Measurements from ENCODE around the gene MOK.
A peak's percentile ranks its signal among the peaks of the same experiment; 100 is the strongest.
"Not testable (repeated sequence)": the region's sequence is repeated elsewhere in the genome, so short reads cannot be mapped to it uniquely, and the experiment has no call there.

Gene MOK

GRCh38 chr14:102317564-102318248 lies 12.7 kb upstream of the MOK start:
- TF ChIP-seq, protein P1, sequence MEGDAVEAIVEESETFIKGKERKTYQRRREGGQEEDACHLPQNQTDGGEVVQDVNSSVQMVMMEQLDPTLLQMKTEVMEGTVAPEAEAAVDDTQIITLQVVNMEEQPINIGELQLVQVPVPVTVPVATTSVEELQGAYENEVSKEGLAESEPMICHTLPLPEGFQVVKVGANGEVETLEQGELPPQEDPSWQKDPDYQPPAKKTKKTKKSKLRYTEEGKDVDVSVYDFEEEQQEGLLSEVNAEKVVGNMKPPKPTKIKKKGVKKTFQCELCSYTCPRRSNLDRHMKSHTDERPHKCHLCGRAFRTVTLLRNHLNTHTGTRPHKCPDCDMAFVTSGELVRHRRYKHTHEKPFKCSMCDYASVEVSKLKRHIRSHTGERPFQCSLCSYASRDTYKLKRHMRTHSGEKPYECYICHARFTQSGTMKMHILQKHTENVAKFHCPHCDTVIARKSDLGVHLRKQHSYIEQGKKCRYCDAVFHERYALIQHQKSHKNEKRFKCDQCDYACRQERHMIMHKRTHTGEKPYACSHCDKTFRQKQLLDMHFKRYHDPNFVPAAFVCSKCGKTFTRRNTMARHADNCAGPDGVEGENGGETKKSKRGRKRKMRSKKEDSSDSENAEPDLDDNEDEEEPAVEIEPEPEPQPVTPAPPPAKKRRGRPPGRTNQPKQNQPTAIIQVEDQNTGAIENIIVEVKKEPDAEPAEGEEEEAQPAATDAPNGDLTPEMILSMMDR (IDR thresholded peaks at IDR 0.05; ENCODE audit: low read depth, low read length), result no peak
- peak overlapping the region; percentile 55 to 58 for H3K4me3 ChIP-seq (replicated peaks in 1 of 2; ENCODE audit: low read depth in 2 of 2, low read length in 2 of 2)
- peak; percentile 26 to 33 for DNase-seq (ENCODE audit: low read depth in 2 of 2)

- peak; percentile 95 for DNase-seq (ENCODE audit: low read depth in 2 of 2)
- TF ChIP-seq, protein P1 (IDR thresholded peaks at IDR 0.05; ENCODE audit: low read depth, low read length), result peak; percentile 65
- peak overlapping the region; percentile 55 to 58 for H3K4me3 ChIP-seq (replicated peaks in 1 of 2; ENCODE audit: low read depth in 2 of 2, low read length in 2 of 2)
These were observed 12.0 kb upstream of the MOK start for GRCh38 chr14:102316743-102317563.

GRCh38 chr14:102316338-102316742 lies 11.4 kb upstream of the MOK start:
- H3K4me3 ChIP-seq (replicated peaks in 1 of 2; ENCODE audit: low read depth in 2 of 2, low read length in 2 of 2), result peak overlapping the region; percentile 31 to 42
- peak; percentile 83 to 86 for DNase-seq (ENCODE audit: low read depth in 2 of 2)
- TF ChIP-seq, protein P1 (IDR thresholded peaks at IDR 0.05; ENCODE audit: low read depth, low read length), result no peak

- no peak overlapping the region for H3K4me3 ChIP-seq (replicated peaks in 1 of 2; ENCODE audit: low read depth in 2 of 2, low read length in 2 of 2)
- TF ChIP-seq, protein P1 (IDR thresholded peaks at IDR 0.05; ENCODE audit: low read depth, low read length), result no peak
- no peak for DNase-seq (ENCODE audit: low read depth in 2 of 2)
These were observed 10.2 kb upstream of the MOK start for GRCh38 chr14:102315121-102315520.

GRCh38 chr14:102314242-102315011 lies 9.5 kb upstream of the MOK start:
- DNase-seq (ENCODE audit: low read depth in 2 of 2), result peak; percentile 89 to 90
- peak overlapping the region; percentile 43 to 47 for H3K4me3 ChIP-seq (replicated peaks in 1 of 2; ENCODE audit: low read depth in 2 of 2, low read length in 2 of 2)
- TF ChIP-seq, protein P1 (IDR thresholded peaks at IDR 0.05; ENCODE audit: low read depth, low read length), result peak; percentile 86

- peak overlapping the region in 1 of 2 donors; percentile 73 for H3K4me3 ChIP-seq (replicated peaks in 1 of 2; ENCODE audit: low read depth in 2 of 2, low read length in 2 of 2)
- TF ChIP-seq, protein P1 (IDR thresholded peaks at IDR 0.05; ENCODE audit: low read depth, low read length), result no peak
- DNase-seq (ENCODE audit: low read depth in 2 of 2), result no peak
These were observed 1.3 kb downstream of the MOK start for GRCh38 chr14:102303664-102304063.

DNA sequence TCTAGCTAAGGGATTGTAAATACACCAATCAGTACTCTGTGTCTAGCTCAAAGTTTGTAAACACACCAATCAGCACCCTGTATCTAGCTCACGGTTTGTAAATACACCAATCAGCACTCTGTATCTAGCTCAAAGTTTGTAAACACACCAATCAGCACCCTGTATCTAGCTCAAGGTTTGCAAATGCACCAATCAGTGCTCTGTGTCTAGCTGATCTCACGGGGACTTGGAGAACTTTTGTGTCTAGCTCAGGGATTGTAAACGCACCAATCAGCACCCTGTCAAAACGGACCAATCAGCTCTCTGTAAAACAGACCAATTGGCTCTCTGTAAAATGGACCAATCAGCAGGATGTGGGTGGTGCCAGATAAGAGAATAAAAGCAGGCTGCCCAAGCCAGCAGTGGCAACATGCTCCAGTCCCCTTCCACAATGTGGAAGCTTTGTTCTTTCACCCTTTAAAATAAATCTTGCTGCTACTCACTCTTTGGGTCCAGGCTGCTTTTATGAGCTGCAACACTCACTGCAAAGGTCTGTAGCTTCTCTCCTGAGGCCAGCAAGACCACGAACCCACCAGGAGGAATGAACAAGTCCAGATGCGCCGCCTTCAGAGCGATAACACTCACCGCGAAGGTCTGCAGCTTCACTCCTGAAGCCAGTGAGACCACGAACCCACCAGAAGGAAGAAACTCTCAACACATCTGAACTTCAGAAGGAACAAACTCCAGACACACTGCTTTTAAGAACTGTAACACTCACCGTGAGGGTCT lies 6.5 kb downstream of the MOK start:
- not testable (repeated sequence) for DNase-seq (ENCODE audit: low read depth in 2 of 2); H3K4me3 ChIP-seq (replicated peaks in 1 of 2; ENCODE audit: low read depth in 2 of 2, low read length in 2 of 2)

Data from cardiac fibroblast (primary cell).